Measurements from ENCODE around the gene RARB.

The RARB gene

GRCh38 chr3:25510797-25511196, 82.7 kb downstream of the RARB start:
- DNase-seq, result no peak

- no peak for DNase-seq
Measured at GRCh38 chr3:25511972-25512721, 84.1 kb downstream of the RARB start.

GRCh38 chr3:25513642-25514266, 85.7 kb downstream of the RARB start:
- no peak for DNase-seq

- DNase-seq, result no peak
Measured at GRCh38 chr3:25515171-25515570, 87.1 kb downstream of the RARB start.

GRCh38 chr3:25520926-25521559, 93.0 kb downstream of the RARB start:
- DNase-seq, result no peak

GRCh38 chr3:25527336-25527735, 99.3 kb downstream of the RARB start:
- no peak for DNase-seq

- no peak for DNase-seq
Measured at GRCh38 chr3:25527801-25528200, 99.7 kb downstream of the RARB start.

GRCh38 chr3:25531971-25532370, 103.9 kb downstream of the RARB start:
- no peak for DNase-seq

- DNase-seq, result no peak
Measured at GRCh38 chr3:25532431-25533162, 104.5 kb downstream of the RARB start.

- no peak for DNase-seq
Measured at GRCh38 chr3:25533399-25533798, 105.3 kb downstream of the RARB start.

GRCh38 chr3:25534007-25534406, 105.9 kb downstream of the RARB start:
- DNase-seq, result no peak

- no peak for DNase-seq
Measured at GRCh38 chr3:25536521-25537391, 108.7 kb downstream of the RARB start.

- no peak for DNase-seq
Measured at GRCh38 chr3:25537516-25537915, 109.5 kb downstream of the RARB start.

GRCh38 chr3:25540273-25540672, 112.2 kb downstream of the RARB start:
- no peak for DNase-seq

- DNase-seq, result no peak
Measured at GRCh38 chr3:25542492-25543039, 114.5 kb downstream of the RARB start.

GRCh38 chr3:25547103-25547502, 119.0 kb downstream of the RARB start:
- no peak for DNase-seq

GRCh38 chr3:25547943-25548674, 120.0 kb downstream of the RARB start:
- no peak for DNase-seq

- DNase-seq, result no peak
Measured at GRCh38 chr3:25548836-25549235, 120.8 kb downstream of the RARB start.

GRCh38 chr3:25552251-25552650, 124.2 kb downstream of the RARB start:
- no peak for DNase-seq

- DNase-seq, result no peak
Measured at GRCh38 chr3:25554376-25554775, 126.3 kb downstream of the RARB start.

- DNase-seq, result no peak
Measured at GRCh38 chr3:25555695-25556437, 127.8 kb downstream of the RARB start.
